SJSA1 (cell line): Measurements from ENCODE around the gene DPF3. TPM values are rescaled to one million over a fixed set of nuclear protein-coding genes. Genes with fewer than 3 reads are reported as not detected.

Experiments
- DNase-seq, 2 experiments: peaks; one replicate each; pipeline ENCODE4 v3.0.0-alpha.2; 2015 to 2020; ENCODE audit warnings: low spot score in 2 of 2, low read depth in 1 of 2
- H3K27ac ChIP-seq: fragments of 250-450 bp; sonication (Bioruptor Pico); 2 replicates; pipeline ENCODE4 v1.5.1; 2020; ENCODE audit warnings: mild to moderate bottlenecking, moderate library complexity
- H3K27me3 ChIP-seq: fragments of 250-450 bp; sonication (Bioruptor Pico); replicated peaks from 2 replicates; pipeline ENCODE4 v1.5.1; 2020; ENCODE audit warnings: mild to moderate bottlenecking, moderate library complexity
- H3K36me3 ChIP-seq: fragments of 250-450 bp; sonication (Bioruptor Pico); 2 replicates; pipeline ENCODE4 v1.5.1; 2020; ENCODE audit warnings: mild to moderate bottlenecking
- H3K4me1 ChIP-seq: fragments of 250-450 bp; sonication (Bioruptor Pico); replicated peaks from 2 replicates; pipeline ENCODE4 v1.6.1; 2021; ENCODE audit warnings: mild to moderate bottlenecking
- H3K4me3 ChIP-seq: fragments of 250-450 bp; sonication (Bioruptor Pico); 2 replicates; pipeline ENCODE4 v1.5.1; 2020; ENCODE audit warnings: mild to moderate bottlenecking
- H3K9me3 ChIP-seq: fragments of 250-450 bp; sonication (Bioruptor Pico); replicated peaks from 2 replicates; pipeline ENCODE4 v1.5.1; 2020; ENCODE audit warnings: mild to moderate bottlenecking
- total RNA-seq: library from RNA; depleted of rRNA; stranded (reverse); fragments of >200 nt; shearing (Covaris generic); gene quantifications from 2 replicates; pipeline ENCODE4 v1.2.3, GENCODE V29; 2014

The DPF3 gene
- total RNA-seq, 1 experiment from 2014 or later, result 2.1 TPM

DNA sequence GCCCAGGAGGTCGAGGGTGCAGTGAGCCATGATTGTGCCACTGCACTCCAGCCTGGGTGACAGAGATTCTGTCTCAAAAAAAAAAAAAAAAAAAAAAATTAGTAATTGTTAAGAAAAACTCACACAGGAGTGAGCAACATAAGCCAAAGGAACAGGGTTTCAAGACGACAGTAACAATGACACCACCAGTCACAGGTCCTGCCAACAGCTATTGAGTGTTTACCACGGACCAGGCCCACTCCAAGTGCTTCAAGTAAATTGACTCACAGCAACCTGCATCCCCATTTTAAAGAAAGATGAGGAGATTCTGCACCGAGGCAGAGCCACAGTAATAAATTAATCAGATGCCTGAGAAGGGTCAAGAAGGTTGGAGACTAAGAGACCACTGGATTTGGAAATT, 194.5 kb downstream of the DPF3 start:
- no peaks in the 10 kb centered on the region for H3K9me3 ChIP-seq
- no peak overlapping the region for H3K4me3 ChIP-seq
- H3K36me3 ChIP-seq, result no peaks in the 10 kb centered on the region
- no peaks in the 10 kb centered on the region for H3K27me3 ChIP-seq
- no peaks in the 10 kb centered on the region for H3K4me1 ChIP-seq
- H3K27ac ChIP-seq, result no peak overlapping the region
- no peak for DNase-seq

DNA sequence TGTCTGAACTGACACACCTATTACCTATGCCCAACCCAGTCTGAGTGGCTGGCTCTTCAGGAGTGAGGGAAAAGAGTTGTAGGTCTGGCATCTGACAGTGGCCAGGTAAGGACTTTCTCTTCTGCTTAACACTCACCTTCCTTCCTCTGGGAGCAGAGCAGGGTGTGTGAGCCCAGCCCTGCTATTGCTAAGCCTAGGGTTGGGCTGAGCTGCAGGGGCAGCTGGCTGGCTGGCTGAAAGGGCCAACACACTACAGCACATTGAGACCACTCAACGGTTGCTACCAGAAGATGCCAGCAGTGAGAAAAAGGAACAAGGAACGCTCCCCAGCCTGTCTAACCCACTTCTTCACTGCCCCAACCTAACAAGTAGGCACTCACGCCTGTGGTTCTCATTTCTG, 201.2 kb downstream of the DPF3 start:
- DNase-seq, result no peak
- Histone ChIP-seq H3K27ac (no peak overlapping the region), H3K27me3 (no peaks in the 10 kb centered on the region), H3K9me3 (no peaks in the 10 kb centered on the region), H3K36me3 (no peaks in the 10 kb centered on the region), H3K4me3 (no peak overlapping the region), H3K4me1 (no peaks in the 10 kb centered on the region)

DNA sequence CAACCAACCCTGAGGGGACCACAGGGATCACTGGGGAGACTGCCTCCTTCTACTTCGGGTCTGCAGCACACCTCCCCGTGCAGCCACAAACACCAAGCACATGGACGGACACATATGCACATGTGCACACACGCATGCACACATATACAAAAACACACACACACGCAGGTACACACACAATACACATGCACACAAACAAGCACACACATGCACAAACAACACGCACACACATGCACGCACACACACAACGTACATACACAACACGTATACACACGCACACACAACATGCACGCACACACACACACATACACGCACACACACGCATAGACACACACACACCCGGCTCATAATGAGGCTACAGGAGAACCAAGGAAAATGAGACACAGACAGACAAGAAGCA, 203.6 kb downstream of the DPF3 start:
- no peak overlapping the region for H3K27ac ChIP-seq
- no peak for DNase-seq
- H3K9me3 ChIP-seq, result no peaks in the 10 kb centered on the region
- H3K4me3 ChIP-seq, result no peak overlapping the region
- H3K36me3 ChIP-seq, result no peaks in the 10 kb centered on the region
- H3K27me3 ChIP-seq, result no peaks in the 10 kb centered on the region
- no peaks in the 10 kb centered on the region for H3K4me1 ChIP-seq

DNA sequence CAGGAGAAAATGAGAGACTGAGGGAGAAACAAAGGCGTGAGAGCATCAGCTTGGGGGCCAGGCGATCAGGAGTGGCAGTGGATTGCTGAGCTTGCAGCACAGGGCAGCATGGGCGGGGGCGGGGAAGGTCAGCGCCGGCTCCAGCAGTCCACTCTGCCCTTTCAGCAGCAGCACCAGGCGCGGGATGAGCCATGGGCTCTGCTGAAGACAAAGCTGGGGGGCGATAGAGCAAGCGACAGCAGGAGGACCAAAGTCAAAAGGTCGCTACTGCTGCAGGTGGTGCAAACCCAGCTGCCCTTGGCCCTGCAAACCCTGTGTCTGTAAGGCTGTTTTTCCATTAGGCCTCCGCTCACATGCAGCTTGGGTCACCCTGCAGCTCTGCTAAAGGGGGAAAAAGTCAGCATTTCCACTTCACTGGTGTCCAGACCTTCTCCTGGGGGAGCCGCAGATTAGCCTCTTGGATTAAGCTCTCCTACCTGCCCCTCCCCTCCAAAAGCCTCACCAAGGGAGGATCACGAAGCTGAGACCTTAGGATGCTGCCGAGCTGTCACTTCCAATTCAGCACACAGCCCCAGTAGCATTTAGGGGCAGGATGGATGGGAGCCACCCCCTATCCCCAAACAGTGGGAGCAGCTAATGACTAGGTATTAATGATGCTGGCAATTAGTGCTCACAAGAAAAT, 204.8 kb downstream of the DPF3 start:
- H3K36me3 ChIP-seq, result no peaks in the 10 kb centered on the region
- H3K4me3 ChIP-seq, result no peak overlapping the region
- H3K9me3 ChIP-seq, result no peaks in the 10 kb centered on the region
- no peak overlapping the region for H3K27ac ChIP-seq
- no peaks in the 10 kb centered on the region for H3K4me1 ChIP-seq
- no peaks in the 10 kb centered on the region for H3K27me3 ChIP-seq
- no peak for DNase-seq

DNA sequence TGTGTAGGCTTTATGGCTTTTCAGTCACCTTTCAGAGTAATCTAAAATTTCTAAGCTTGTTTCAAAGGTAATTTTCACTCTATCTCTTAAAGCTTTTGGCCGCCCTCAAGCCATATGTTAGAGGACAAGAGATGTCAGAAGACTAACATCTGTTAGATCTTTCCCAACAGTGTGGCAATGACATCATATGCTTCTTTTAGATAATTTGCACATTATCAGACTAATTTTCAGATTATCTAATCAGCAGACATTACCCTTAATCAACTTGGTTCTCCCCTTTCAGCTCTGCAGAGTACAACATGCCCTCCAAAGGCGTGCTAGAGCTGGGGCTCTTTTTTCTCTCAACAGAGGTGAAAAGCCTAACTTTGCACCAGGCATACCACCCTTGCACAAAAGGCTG, 207.1 kb downstream of the DPF3 start:
- H3K27ac ChIP-seq, result no peak overlapping the region
- no peaks in the 10 kb centered on the region for H3K4me1 ChIP-seq
- H3K36me3 ChIP-seq, result no peaks in the 10 kb centered on the region
- no peak overlapping the region for H3K4me3 ChIP-seq
- H3K27me3 ChIP-seq, result no peaks in the 10 kb centered on the region
- no peak for DNase-seq
- no peaks in the 10 kb centered on the region for H3K9me3 ChIP-seq

DNA sequence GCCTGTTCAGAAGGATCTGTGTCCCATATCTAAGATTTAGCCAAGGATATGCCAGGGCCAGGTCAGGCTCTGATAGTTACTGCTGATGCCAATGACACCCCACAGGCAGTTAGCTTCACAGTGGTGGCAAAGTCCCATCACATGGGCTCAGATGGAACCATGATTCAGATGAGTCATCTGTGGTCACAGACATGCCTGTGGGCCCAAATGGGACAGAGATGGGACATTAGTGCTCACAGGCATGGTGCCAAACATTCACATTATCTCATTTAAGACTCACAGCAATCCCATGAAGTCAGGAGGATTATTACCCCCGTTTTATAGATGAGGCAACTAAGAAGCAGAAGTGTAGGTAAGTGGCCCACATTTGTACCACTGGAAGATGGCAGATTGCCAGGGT, 207.8 kb downstream of the DPF3 start:
- no peak for DNase-seq
- Histone ChIP-seq H3K27ac (no peak overlapping the region), H3K27me3 (no peaks in the 10 kb centered on the region), H3K36me3 (no peaks in the 10 kb centered on the region), H3K4me3 (no peak overlapping the region), H3K9me3 (no peaks in the 10 kb centered on the region), H3K4me1 (no peaks in the 10 kb centered on the region)

DNA sequence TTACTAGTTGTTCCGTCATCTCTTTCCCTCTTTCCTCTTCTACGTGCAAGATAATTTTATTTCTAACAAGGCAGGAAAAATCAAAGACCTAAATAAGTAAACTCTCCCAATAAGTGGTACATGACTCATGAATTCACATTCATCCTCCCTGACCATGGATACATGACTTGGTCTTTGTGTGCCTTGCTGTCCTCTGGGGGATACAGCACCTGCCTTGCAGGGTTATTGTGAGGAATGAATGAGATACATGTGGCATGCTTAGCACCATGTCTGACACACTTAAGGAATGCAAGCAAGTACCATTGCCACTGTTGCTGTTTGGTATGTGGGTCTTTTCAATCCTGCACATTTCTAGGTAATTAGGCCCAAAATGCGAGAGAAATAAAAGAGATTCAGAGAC, 208.4 kb downstream of the DPF3 start:
- Histone ChIP-seq H3K27me3 (no peaks in the 10 kb centered on the region), H3K9me3 (no peaks in the 10 kb centered on the region), H3K4me1 (no peaks in the 10 kb centered on the region), H3K27ac (no peak overlapping the region), H3K36me3 (no peaks in the 10 kb centered on the region), H3K4me3 (no peak overlapping the region)
- DNase-seq, result no peak

DNA sequence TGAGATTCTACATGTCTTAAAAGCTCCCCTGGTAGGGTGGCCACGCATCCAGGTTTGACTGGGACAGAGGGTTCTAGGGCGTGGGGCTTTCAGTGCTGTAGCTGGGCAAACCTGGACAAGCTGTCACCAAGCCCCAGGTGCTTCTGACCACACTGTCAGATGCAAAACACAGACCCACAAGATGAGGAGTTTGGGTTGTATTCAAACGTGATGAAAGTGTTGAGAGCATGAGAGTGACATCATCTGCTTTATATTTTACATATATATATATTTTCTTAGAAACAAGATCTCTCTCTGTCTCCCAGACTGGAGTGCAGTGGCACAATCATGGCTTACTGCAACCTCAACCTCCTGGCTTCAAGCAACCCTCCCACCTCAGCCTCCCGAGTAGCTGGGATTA, 210.1 kb downstream of the DPF3 start:
- no peak for DNase-seq
- H3K27me3 ChIP-seq, result no peaks in the 10 kb centered on the region
- no peak overlapping the region for H3K27ac ChIP-seq
- H3K36me3 ChIP-seq, result no peaks in the 10 kb centered on the region
- no peak overlapping the region for H3K4me3 ChIP-seq
- H3K4me1 ChIP-seq, result no peaks in the 10 kb centered on the region
- no peaks in the 10 kb centered on the region for H3K9me3 ChIP-seq

DNA sequence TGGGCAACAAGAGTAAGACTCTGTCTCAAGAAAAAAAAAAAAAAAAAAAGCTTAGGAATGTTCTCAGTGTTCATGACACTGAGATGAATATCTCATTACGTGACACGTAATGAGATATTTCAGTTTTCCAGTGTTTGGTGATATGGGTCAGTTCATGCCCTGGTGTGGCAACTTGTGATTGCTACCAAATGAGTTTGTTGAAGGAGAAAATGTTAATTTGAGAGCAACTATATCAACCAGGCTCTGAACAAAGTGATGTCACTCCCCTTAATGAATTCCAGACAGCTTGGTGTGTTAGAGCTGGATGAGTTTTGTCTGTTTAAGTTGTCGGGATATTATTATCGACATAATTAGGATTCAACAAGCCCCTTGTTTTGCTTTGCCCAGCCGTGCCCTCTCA, 211.7 kb downstream of the DPF3 start:
- H3K9me3 ChIP-seq, result no peaks in the 10 kb centered on the region
- no peaks in the 10 kb centered on the region for H3K27me3 ChIP-seq
- no peaks in the 10 kb centered on the region for H3K36me3 ChIP-seq
- no peaks in the 10 kb centered on the region for H3K4me1 ChIP-seq
- no peak for DNase-seq
- H3K27ac ChIP-seq, result no peak overlapping the region
- no peak overlapping the region for H3K4me3 ChIP-seq

DNA sequence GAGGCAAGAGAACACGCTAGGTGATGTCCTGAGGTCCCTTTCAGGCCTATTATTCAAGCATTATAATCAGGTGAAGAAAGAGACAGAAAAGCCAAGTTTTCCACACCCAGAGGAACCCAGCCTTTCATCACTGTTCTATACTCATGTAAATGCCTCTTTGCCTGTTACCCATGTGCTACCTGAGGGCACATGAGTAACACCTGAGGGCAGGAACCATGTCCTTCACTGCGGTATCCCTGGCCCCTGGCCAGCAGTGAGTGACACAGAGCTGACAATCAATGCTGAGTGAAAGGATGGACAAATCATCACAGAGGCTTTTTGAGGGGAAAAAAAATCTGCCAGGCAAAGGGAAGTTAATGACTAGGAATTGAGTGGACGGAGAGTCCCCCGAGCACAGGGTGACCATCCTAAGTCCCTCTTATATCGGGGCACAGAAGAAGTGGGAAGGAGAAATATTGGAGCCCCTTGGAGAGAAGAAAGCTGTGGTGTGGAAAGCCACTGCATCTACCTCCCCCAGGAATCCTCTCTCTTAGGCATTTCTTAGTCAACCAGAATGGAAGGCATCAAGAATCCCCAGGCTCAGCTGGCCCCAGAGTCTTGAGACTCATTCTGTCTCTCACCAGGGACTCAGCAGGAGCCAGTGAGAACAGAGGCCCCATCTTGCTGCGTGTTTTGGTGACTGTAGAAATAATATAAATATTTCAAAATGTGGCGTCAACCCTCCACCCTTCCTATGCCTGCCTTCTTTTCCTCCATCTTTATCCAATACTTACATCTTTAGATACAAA, 212.9 kb downstream of the DPF3 start:
- Histone ChIP-seq H3K4me3 (no peak overlapping the region), H3K27ac (no peak overlapping the region), H3K27me3 (no peaks in the 10 kb centered on the region), H3K9me3 (no peaks in the 10 kb centered on the region), H3K36me3 (no peaks in the 10 kb centered on the region), H3K4me1 (no peaks in the 10 kb centered on the region)
- no peak for DNase-seq

DNA sequence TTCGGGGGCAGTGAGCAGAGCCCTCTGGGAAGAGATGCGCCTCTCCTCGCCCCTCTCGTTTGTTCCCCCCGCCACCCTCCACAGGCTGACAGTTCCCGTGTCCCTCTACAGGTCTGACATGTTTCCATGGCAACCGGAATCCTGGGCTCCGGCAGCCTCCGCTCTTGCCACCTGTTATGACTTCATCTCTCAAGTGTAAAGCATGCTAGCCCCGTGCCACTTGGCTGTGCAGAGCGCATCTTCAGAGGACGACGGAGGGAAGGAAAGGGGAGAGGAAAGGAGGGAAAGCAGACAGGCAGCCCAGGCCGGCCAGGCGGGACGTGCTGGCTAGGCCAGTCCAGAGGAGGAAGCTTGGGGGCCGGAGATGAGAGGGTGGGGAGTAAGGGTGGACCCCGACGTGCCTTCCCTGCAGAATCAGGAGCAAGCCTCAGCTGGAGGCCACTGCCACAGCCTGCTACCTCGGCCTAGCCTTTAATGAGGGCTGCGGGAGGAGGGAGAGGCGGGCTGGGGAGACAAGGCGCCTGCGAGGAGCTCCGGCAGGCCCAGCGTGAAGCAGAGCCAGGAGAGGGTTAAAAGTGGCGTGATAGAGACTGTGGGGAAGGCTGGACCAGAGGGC, 214.3 kb downstream of the DPF3 start:
- H3K4me3 ChIP-seq, result no peak overlapping the region
- H3K27me3 ChIP-seq, result no peaks in the 10 kb centered on the region
- H3K4me1 ChIP-seq, result no peaks in the 10 kb centered on the region
- no peaks in the 10 kb centered on the region for H3K9me3 ChIP-seq
- no peak overlapping the region for H3K27ac ChIP-seq
- no peaks in the 10 kb centered on the region for H3K36me3 ChIP-seq
- no peak for DNase-seq

DNA sequence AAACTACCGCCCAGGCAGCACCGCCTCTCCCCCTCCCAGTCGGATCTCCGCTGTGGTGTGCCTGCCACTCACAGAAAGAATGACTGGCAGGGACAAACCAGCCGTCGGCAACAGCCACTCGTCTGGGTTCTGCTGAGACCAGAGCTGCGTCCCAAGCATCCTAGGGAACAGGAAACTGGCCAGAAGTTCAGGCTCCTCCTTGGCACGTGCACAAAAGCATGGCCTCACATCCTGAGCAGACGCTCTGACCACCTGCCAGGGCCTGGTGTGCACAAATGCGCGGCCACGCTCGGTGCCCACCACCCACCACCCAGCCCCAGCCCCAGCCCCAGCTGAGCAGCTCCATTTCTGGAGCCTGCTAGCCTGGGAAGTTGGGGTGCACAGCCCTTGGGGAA, 214.8 kb downstream of the DPF3 start:
- no peaks in the 10 kb centered on the region for H3K27me3 ChIP-seq
- no peak overlapping the region for H3K27ac ChIP-seq
- DNase-seq, result no peak
- H3K9me3 ChIP-seq, result no peaks in the 10 kb centered on the region
- H3K36me3 ChIP-seq, result no peaks in the 10 kb centered on the region
- no peak overlapping the region for H3K4me3 ChIP-seq
- no peaks in the 10 kb centered on the region for H3K4me1 ChIP-seq

DNA sequence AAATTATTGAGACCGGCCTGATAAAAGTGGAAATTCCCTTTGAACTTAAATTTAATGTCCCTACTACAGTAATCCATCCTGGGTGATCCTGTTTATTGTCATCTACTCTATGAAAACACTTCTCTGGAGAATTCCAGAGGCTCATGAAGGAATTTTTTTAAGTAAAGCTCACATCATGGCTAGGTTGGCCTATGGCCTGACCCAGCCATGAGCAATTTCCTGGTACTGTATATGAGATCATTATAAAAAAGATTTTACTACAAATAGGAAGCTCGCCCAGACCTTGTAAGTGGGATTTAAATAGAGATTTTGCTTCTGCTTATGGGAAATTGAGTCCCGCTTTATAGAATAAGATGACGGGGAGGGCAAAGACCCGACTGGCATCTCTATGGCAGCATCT, 215.5 kb downstream of the DPF3 start:
- H3K27ac ChIP-seq, result no peak overlapping the region
- no peak for DNase-seq

DNA sequence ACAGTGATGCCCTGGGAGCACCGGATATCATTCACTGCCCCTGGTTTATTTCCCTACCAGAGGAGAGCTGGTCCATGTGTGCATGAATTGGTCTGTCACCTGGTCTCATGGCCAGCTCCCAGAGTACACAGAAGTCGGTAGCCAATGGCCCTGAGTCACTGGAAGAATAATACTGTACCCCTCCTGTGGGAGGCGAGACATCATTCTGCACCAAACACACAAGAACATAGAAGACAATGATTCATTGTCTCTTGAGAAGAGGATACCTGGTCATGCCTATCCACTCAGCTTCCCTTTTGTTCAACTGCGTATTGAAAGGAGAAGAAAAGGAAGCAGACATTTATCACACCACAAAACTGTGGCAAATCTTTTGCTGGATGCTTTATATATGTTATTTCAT, 216.2 kb downstream of the DPF3 start:
- Histone ChIP-seq H3K27ac (no peak overlapping the region), H3K4me3 (no peak overlapping the region), H3K9me3 (no peaks in the 10 kb centered on the region), H3K27me3 (no peaks in the 10 kb centered on the region), H3K36me3 (no peaks in the 10 kb centered on the region), H3K4me1 (peaks cover 5% of the 10 kb centered on the region)
- no peak for DNase-seq

More for the DNA sequence above, 215.5 kb downstream of the DPF3 start:
- Histone ChIP-seq H3K36me3 (no peaks in the 10 kb centered on the region), H3K27me3 (no peaks in the 10 kb centered on the region), H3K4me1 (peaks cover under 1% of the 10 kb centered on the region; the same call in 1 of the 2 replicates), H3K9me3 (no peaks in the 10 kb centered on the region), H3K4me3 (no peak overlapping the region)
